Right lobe of liver (tissue), 4 donors: ENCODE data around the gene PCP4.

ENCODE experiments used
- CTCF ChIP-seq, 4 donors: fragments of 200-600 bp in 3 of 4; fragments of 450-650 bp in 1 of 4; IDR thresholded peaks; one replicate each; pipeline versions ENCODE4 v1.5.1 to v1.8.0; 2016 to 2022; ENCODE audit warnings: antibody characterized with exemption in 4 of 4, mild to moderate bottlenecking in 2 of 4
- POLR2A ChIP-seq: fragments of 450-650 bp; IDR thresholded peaks from one replicate; pipeline ENCODE4 v1.6.1; 2017; ENCODE audit warnings: antibody characterized with exemption, mild to moderate bottlenecking
- donor health status: DM: no; HTN: no; CAD: no.
- donor health status: DM: no; HTN: no; CAD: no.
- donor health status: DM: no; HTN: yes; CAD: no.

- TF ChIP-seq CTCF (IDR thresholded peaks at IDR 0.05) (no peak), POLR2A (no peak)
These were observed 14.3 kb upstream of the PCP4 start for GRCh38 chr21:39852726-39853500.
